ENCODE data around the gene LRTM1. TPM values are rescaled to one million over a fixed set of nuclear protein-coding genes. Genes with fewer than 3 reads are reported as not detected.

Gene LRTM1
- total RNA-seq, 4 donors from 2014 or later: not detected

DNA sequence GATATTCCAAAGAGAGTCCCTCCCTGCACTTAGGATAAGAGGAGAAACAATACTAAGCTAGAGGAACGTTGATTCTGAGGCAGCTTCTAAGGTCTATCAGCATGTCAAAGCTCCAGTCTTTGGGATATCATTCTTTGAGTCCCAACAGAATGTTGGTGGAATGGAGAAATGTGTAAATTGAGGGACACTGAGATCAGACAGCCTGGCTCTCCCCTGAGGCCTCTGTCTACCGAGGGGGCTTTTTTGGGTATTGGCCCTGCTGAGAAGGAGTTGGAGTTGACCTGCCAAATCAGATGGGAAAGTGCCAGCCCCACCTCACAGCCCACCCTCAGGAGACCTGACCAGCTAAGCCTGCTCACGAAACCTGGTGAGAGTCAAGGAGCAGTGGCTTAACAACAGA is 27.6 kb upstream of the LRTM1 start:
- Histone ChIP-seq H3K4me1 (peaks cover 0 to 34% (median 3%) of the 10 kb centered on the region in 3 donors), H3K36me3 (no peaks in the 10 kb centered on the region), H3K4me3 (no peak overlapping the region), H3K9me3 (no peaks in the 10 kb centered on the region), H3K27ac (no peak overlapping the region), H3K27me3 (no peaks in the 10 kb centered on the region)
- intact Hi-C loops (cut with DNase I): no loop called here
- no peak for DNase-seq
- WGBS, 2 donors: 78 to 82% methylated on average over 3 of the region's 3 CpGs
- no peak for TF ChIP-seq POLR2A (IDR thresholded peaks at IDR 0.05)
- TF ChIP-seq, protein P1, sequence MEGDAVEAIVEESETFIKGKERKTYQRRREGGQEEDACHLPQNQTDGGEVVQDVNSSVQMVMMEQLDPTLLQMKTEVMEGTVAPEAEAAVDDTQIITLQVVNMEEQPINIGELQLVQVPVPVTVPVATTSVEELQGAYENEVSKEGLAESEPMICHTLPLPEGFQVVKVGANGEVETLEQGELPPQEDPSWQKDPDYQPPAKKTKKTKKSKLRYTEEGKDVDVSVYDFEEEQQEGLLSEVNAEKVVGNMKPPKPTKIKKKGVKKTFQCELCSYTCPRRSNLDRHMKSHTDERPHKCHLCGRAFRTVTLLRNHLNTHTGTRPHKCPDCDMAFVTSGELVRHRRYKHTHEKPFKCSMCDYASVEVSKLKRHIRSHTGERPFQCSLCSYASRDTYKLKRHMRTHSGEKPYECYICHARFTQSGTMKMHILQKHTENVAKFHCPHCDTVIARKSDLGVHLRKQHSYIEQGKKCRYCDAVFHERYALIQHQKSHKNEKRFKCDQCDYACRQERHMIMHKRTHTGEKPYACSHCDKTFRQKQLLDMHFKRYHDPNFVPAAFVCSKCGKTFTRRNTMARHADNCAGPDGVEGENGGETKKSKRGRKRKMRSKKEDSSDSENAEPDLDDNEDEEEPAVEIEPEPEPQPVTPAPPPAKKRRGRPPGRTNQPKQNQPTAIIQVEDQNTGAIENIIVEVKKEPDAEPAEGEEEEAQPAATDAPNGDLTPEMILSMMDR (IDR thresholded peaks at IDR 0.05): no peak

DNA sequence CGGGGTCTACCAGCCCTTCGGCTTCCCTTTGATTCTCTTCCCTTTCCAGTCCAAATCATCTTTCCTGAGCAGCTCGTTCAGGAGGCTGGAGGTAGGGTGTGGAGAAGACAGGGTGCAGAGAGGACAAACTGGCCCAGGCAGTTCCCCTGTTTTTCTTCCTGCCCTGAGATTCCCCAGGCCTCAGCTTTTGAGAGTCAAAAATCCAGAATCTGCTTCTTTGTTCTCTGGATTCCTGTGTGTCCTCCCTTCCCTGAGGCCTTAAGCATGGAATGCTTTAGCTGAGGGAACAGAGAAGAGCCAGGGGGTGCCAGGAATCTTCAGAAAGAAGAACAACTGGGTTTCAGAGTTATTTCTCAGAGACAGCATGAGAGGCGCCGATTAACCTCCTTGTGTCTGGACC is 26.7 kb upstream of the LRTM1 start:
- TF ChIP-seq, protein P1 (IDR thresholded peaks at IDR 0.05): no peak
- no peak for TF ChIP-seq POLR2A (IDR thresholded peaks at IDR 0.05)
- 59 to 68% methylated on average over 2 to 5 of the region's 5 CpGs for WGBS, 2 donors
- intact Hi-C loops (cut with DNase I): no loop called here
- peak overlapping the region in 1 of 4 donors; percentile 19 for H3K27ac ChIP-seq
- no peak for DNase-seq
- H3K36me3 ChIP-seq: no peaks in the 10 kb centered on the region
- no peak overlapping the region for H3K4me3 ChIP-seq
- H3K4me1 ChIP-seq: peaks cover 0 to 43% (median 3%) of the 10 kb centered on the region in 3 donors
- H3K9me3 ChIP-seq: no peaks in the 10 kb centered on the region
- no peaks in the 10 kb centered on the region for H3K27me3 ChIP-seq

DNA sequence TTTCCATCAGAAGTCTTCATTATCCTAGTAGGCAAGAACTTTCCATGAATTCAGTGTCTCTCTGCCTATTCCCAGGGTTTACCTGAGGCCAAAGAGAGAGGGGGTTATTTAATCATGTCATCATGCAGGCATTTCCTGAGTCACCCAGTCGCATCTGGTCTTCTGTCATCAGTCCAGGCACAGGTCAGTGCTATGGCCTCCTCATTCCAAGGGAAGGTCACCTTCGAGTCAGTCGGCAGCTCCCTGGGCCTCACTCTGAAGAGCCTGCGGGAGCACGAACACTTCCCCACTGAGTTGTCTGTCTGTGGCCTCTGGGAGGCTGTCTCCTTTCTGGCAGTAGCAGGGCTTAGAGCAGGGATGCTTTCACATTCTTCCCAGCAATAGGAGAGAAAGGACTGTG is 26.2 kb upstream of the LRTM1 start:
- intact Hi-C loops (cut with DNase I): no loop called here
- DNase-seq: no peak
- H3K4me3 ChIP-seq: no peak overlapping the region
- no peak for TF ChIP-seq POLR2A (IDR thresholded peaks at IDR 0.05)
- TF ChIP-seq, protein P1 (IDR thresholded peaks at IDR 0.05): no peak
- peak overlapping the region in 1 of 4 donors; percentile 19 for H3K27ac ChIP-seq
- no peaks in the 10 kb centered on the region for H3K27me3 ChIP-seq
- H3K9me3 ChIP-seq: no peaks in the 10 kb centered on the region
- 16 to 30% methylated on average over 4 of the region's 5 CpGs for WGBS, 2 donors
- no peaks in the 10 kb centered on the region for H3K36me3 ChIP-seq
- H3K4me1 ChIP-seq: peaks cover 0 to 44% (median 3%) of the 10 kb centered on the region in 3 donors

DNA sequence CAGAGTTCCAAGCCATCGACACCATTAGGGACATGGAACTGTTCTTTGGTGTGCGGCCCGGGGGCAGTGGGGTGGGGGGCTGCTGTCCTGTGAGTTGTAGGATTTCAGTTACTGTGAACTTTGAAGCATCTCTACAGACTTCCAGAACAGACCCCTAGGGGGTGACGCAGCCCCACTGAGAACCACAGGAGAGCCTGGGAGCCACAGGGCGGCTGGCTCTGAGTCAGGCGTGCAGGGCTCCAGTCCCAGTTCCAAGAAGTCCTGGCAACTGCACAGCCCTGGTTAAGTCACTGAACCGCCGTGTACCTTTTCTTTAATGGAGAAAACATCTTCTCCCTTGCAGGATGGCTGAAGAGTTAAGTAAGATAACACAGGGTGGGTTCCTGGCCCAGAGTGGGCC is 23.5 kb upstream of the LRTM1 start:
- Histone ChIP-seq H3K9me3 (no peaks in the 10 kb centered on the region), H3K27me3 (no peaks in the 10 kb centered on the region), H3K27ac (no peak overlapping the region), H3K4me3 (no peak overlapping the region), H3K4me1 (peaks cover 0 to 44% (median 3%) of the 10 kb centered on the region in 3 donors), H3K36me3 (no peaks in the 10 kb centered on the region)
- intact Hi-C loops (cut with DNase I): no loop called here
- WGBS, 2 donors: 38 to 40% methylated on average over 7 to 8 of the region's 8 CpGs
- TF ChIP-seq, protein P1 (IDR thresholded peaks at IDR 0.05): peak in 5 of 6 experiments; percentile 32 to 60 (median 46)
- TF ChIP-seq POLR2A (IDR thresholded peaks at IDR 0.05): no peak
- no peak for DNase-seq

DNA sequence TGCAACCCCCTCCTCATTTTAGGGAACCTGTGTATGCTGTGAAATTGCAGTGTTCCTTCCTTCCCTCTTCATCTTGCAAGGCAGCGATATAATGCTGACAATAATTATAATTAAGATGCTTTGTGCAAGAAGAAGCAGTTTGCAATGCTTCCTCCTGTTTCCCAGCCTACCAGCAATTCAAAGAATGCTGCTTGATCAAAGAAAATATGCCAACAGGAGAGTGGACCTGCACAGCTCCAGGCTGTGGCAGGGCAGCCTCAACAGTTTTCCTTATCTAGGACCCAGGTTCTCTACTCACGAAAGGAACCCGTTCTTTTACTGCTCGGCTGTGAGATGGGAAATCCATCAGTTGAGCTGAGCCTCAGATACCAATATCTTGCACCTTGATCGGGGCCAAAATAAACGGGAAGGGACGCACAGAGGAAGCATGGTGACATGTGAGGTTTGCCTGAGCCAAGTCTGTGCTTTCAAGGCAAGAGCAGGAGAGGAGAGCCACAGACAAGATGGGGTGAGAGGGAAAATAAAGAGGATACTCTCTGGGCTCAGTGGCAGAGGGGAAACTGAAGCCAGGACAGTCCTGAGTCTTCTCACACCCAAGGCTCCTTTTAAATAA is 22.6 kb upstream of the LRTM1 start:
- DNase-seq: no peak
- H3K9me3 ChIP-seq: no peaks in the 10 kb centered on the region
- H3K4me1 ChIP-seq: peaks cover 0 to 44% (median 3%) of the 10 kb centered on the region in 3 donors
- no peaks in the 10 kb centered on the region for H3K36me3 ChIP-seq
- no peak overlapping the region for H3K4me3 ChIP-seq
- no peak for TF ChIP-seq POLR2A (IDR thresholded peaks at IDR 0.05)
- TF ChIP-seq, protein P1 (IDR thresholded peaks at IDR 0.05): no peak
- H3K27me3 ChIP-seq: no peaks in the 10 kb centered on the region
- 16 to 26% methylated on average over 4 to 6 of the region's 7 CpGs for WGBS, 2 donors
- intact Hi-C loops (cut with DNase I): no loop called here
- no peak overlapping the region for H3K27ac ChIP-seq
